H1 (cell line): ENCODE data around the gene PNMA6E. TPM values are rescaled to one million over a fixed set of nuclear protein-coding genes. Genes with fewer than 3 reads are reported as not detected.
A peak's percentile ranks its signal among the peaks of the same experiment; 100 is the strongest.

Experiments used
- CTCF ChIA-PET: fragments of 300-600 bp; sonication (Branson Sonifier 250); formaldehyde crosslinking; loops from one replicate; lab custom pipeline; 2021; ENCODE audit not compliant: partially characterized antibody; lab: Charles Lee
- POLR2A ChIA-PET: fragments of 300-600 bp; sonication (Branson Sonifier 250); formaldehyde crosslinking; loops from one replicate; lab custom pipeline; 2021; ENCODE audit warnings: inconsistent platforms; ENCODE audit not compliant: partially characterized antibody; lab: Charles Lee
- DNase-seq, 2 experiments: peaks; one replicate each; pipeline versions ENCODE4 v3.0.0 to v3.0.0-alpha.2; 2010 to 2022; ENCODE audit warnings: low spot score in 2 of 2, low read depth in 1 of 2, mixed read lengths in 1 of 2
- FAIRE-seq: peaks from 2 replicates; lab custom pipeline; 2011; peaks lifted over from hg19 to GRCh38; lab: Jason Lieb, UNC
- H2AFZ ChIP-seq: 2 replicates; pipeline ENCODE4 v1.8.1; 2012; ENCODE audit warnings: low read length, inconsistent platforms
- H2AK5ac ChIP-seq: 2 replicates; pipeline ENCODE4 v1.6.1; 2013; ENCODE audit warnings: low read depth, low read length
- H2BK120ac ChIP-seq: replicated peaks from 2 replicates; pipeline ENCODE3; 2013; ENCODE audit warnings: low read depth, low read length, inconsistent platforms
- H2BK12ac ChIP-seq: 2 replicates; pipeline ENCODE4 v1.6.1; 2013; ENCODE audit warnings: low read depth, low read length
- H2BK15ac ChIP-seq: 2 replicates; pipeline ENCODE4 v1.6.1; 2013; ENCODE audit warnings: low read length
- H2BK20ac ChIP-seq: 2 replicates; pipeline ENCODE4 v1.6.1; 2013; ENCODE audit warnings: low read length
- H2BK5ac ChIP-seq: 2 replicates; pipeline ENCODE4 v1.6.1; 2013; ENCODE audit warnings: low read depth, low read length
- H3K14ac ChIP-seq: 2 replicates; pipeline ENCODE4 v1.6.1; 2013; ENCODE audit warnings: inconsistent platforms; ENCODE audit not compliant: insufficient read length
- H3K18ac ChIP-seq: 2 replicates; pipeline ENCODE4 v1.6.1; 2013; ENCODE audit warnings: low read length; ENCODE audit errors: extremely low read depth
- H3K23ac ChIP-seq: 2 replicates; pipeline ENCODE4 v1.6.1; 2013; ENCODE audit warnings: inconsistent platforms; ENCODE audit not compliant: insufficient read length
- H3K23me2 ChIP-seq: 2 replicates; pipeline ENCODE4 v1.6.1; 2013; ENCODE audit warnings: low read depth, low read length
- H3K27ac ChIP-seq: 2 replicates; pipeline ENCODE4 v1.6.1; 2011; ENCODE audit warnings: low read depth, low read length, inconsistent platforms
- H3K27me3 ChIP-seq, 4 experiments: replicated peaks in 1 of 4; 1 replicate in 1 of 4; 2 replicates in 3 of 4; pipeline versions ENCODE4 v1.6.1 to v1.8.1; 2011 to 2013; ENCODE audit warnings: low read length in 3 of 4, mild to moderate bottlenecking in 3 of 4, inconsistent platforms in 2 of 4, mixed read lengths in 2 of 4, moderate library complexity in 1 of 4; ENCODE audit not compliant: control insufficient read depth in 3 of 4, insufficient read depth in 3 of 4; ENCODE audit errors: extremely low read depth in 1 of 4
- H3K36me3 ChIP-seq, 4 experiments: 2 replicates each; pipeline versions ENCODE4 v1.6.1 to v1.8.1; 2011 to 2013; ENCODE audit warnings: mild to moderate bottlenecking in 4 of 4, low read length in 3 of 4, moderate library complexity in 2 of 4, control low read depth in 1 of 4, inconsistent platforms in 1 of 4; ENCODE audit not compliant: insufficient read depth in 4 of 4, control insufficient read depth in 2 of 4
- H3K4ac ChIP-seq: replicated peaks from 2 replicates; pipeline ENCODE3; 2013; ENCODE audit warnings: low read length, low read depth, mixed read lengths, inconsistent platforms; ENCODE audit not compliant: insufficient read length
- H3K4me1 ChIP-seq, 4 experiments: replicated peaks in 1 of 4; 1 replicate in 1 of 4; 2 replicates in 3 of 4; pipeline versions ENCODE4 v1.6.1 to v1.8.1; 2011 to 2013; ENCODE audit warnings: low read length in 3 of 4, inconsistent platforms in 2 of 4, mixed read lengths in 1 of 4; ENCODE audit not compliant: insufficient read depth in 4 of 4, control insufficient read depth in 3 of 4
- H3K4me2 ChIP-seq, 2 experiments: 2 replicates each; pipeline versions ENCODE4 v1.6.1 to v1.8.1; 2011 to 2013; ENCODE audit warnings: low read depth in 2 of 2, low read length in 2 of 2, control low read depth in 1 of 2, inconsistent platforms in 1 of 2, mild to moderate bottlenecking in 1 of 2; ENCODE audit not compliant: insufficient read depth in 1 of 2
- H3K4me3 ChIP-seq, 4 experiments: fragments of 200-600, 300-600 bp in 1 of 4; sonication (generic), shearing (Covaris generic), sonication (Bioruptor Twin) in 1 of 4; 2 replicates each; pipeline versions ENCODE4 v1.5.1 to v1.8.1; 2011 to 2016; ENCODE audit warnings: low read length in 4 of 4, low read depth in 3 of 4, control low read depth in 2 of 4, inconsistent platforms in 2 of 4, mild to moderate bottlenecking in 2 of 4, mixed read lengths in 1 of 4, moderate library complexity in 1 of 4; ENCODE audit not compliant: insufficient read depth in 2 of 4; ENCODE audit errors: extremely low read depth in 1 of 4
- H3K56ac ChIP-seq: replicated peaks from 2 replicates; pipeline ENCODE3; 2013; ENCODE audit warnings: low read depth, mild to moderate bottlenecking, mixed read lengths, low read length, inconsistent platforms; ENCODE audit not compliant: insufficient read length
- H3K79me1 ChIP-seq: 2 replicates; pipeline ENCODE4 v1.6.1; 2013; ENCODE audit warnings: low read depth, low read length, control low read depth
- H3K79me2 ChIP-seq, 2 experiments: 2 replicates each; pipeline versions ENCODE4 v1.6.1 to v1.8.1; 2012 to 2013; ENCODE audit warnings: low read length in 2 of 2, mild to moderate bottlenecking in 2 of 2, inconsistent platforms in 1 of 2; ENCODE audit not compliant: insufficient read depth in 2 of 2, control insufficient read depth in 1 of 2
- H3K9ac ChIP-seq, 4 experiments: replicated peaks in 1 of 4; 1 replicate in 1 of 4; 2 replicates in 3 of 4; pipeline versions ENCODE4 v1.6.1 to v1.8.1; 2011 to 2013; ENCODE audit warnings: low read depth in 3 of 4, low read length in 3 of 4, control low read depth in 2 of 4, mild to moderate bottlenecking in 2 of 4, moderate library complexity in 2 of 4, inconsistent platforms in 1 of 4; ENCODE audit errors: extremely low read depth in 1 of 4
- H3K9me3 ChIP-seq, 2 experiments: 2 replicates each; pipeline versions ENCODE4 v1.6.1 to v1.8.1; 2012 to 2013; ENCODE audit warnings: mild to moderate bottlenecking in 2 of 2, moderate library complexity in 2 of 2, control low read depth in 1 of 2, inconsistent platforms in 1 of 2, low read depth in 1 of 2, low read length in 1 of 2, mixed read lengths in 1 of 2; ENCODE audit not compliant: insufficient read depth in 2 of 2
- H4K20me1 ChIP-seq, 2 experiments: replicated peaks in 1 of 2; 2 replicates each; pipeline versions ENCODE3 to v1.8.1; 2011 to 2013; ENCODE audit warnings: inconsistent platforms in 2 of 2, low read length in 2 of 2, mild to moderate bottlenecking in 1 of 2; ENCODE audit not compliant: insufficient read depth in 2 of 2, control insufficient read depth in 1 of 2
- H4K5ac ChIP-seq: 2 replicates; pipeline ENCODE4 v1.6.1; 2013; ENCODE audit warnings: low read length, low read depth, mixed read lengths, inconsistent platforms; ENCODE audit not compliant: insufficient read length
- H4K8ac ChIP-seq: 2 replicates; pipeline ENCODE4 v1.8.0; 2013; ENCODE audit warnings: mild to moderate bottlenecking, moderate library complexity, low read length, inconsistent platforms; ENCODE audit not compliant: insufficient read depth; ENCODE audit errors: extremely low read depth
- H4K91ac ChIP-seq: replicated peaks from 2 replicates; pipeline ENCODE3; 2013; ENCODE audit warnings: low read length, mixed read lengths, inconsistent platforms; ENCODE audit not compliant: insufficient read length
- CEBPB ChIP-seq: IDR thresholded peaks from 2 replicates; pipeline ENCODE4 v1.6.1; 2012; ENCODE audit warnings: low read depth, low read length
- RAD21 ChIP-seq, 2 experiments: IDR thresholded peaks in 1 of 2; conservative IDR thresholded peaks in 1 of 2; 2 replicates each; pipeline ENCODE4 v1.6.1; 2011; ENCODE audit warnings: low read depth in 2 of 2, low read length in 2 of 2, improper control_type of control experiment in 1 of 2, inconsistent platforms in 1 of 2, mild to moderate bottlenecking in 1 of 2, moderate library complexity in 1 of 2
- SIN3A ChIP-seq, 2 experiments: IDR thresholded peaks in 1 of 2; conservative IDR thresholded peaks in 1 of 2; 2 replicates each; pipeline ENCODE4 v1.6.1; 2011 to 2012; ENCODE audit warnings: low read length in 2 of 2, improper control_type of control experiment in 1 of 2, low read depth in 1 of 2, mild to moderate bottlenecking in 1 of 2
- WGBS, 2 experiments: shearing (Covaris generic) in 1 of 2; methylation state at CpG; one replicate each; pipeline versions ENCODE4 v1.1.6 to v1.1.7; 2013 to 2015; ENCODE audit warnings: low lambda C conversion rate in 2 of 2, mixed read lengths in 2 of 2, inconsistent platforms in 1 of 2, low coverage in 1 of 2, missing lambda C conversion rate in 1 of 2; ENCODE audit not compliant: insufficient replicate concordance in 2 of 2, insufficient coverage in 1 of 2, insufficient read length in 1 of 2; ENCODE audit errors: extremely low coverage in 1 of 2, missing lambda C conversion rate in 1 of 2; 5-methylcytosine and 5-hydroxymethylcytosine counted together
- polyA plus RNA-seq, 7 experiments: library from polyadenylated mRNA; depleted of rRNA in 3 of 7; stranded (reverse) in 5 of 7; unstranded in 2 of 7; fragments of >200 nt in 5 of 7; fragments of 200-250 nt in 2 of 7; gene quantifications; 1 replicate in 5 of 7; 2 replicates in 1 of 7; 4 replicates in 1 of 7; pipeline versions ENCODE4 v1.2.1 to v1.2.3, GENCODE V29; 2011 to 2013; ENCODE audit warnings: missing spikeins in 2 of 7, mixed read lengths in 2 of 7
- total RNA-seq: library from RNA; stranded (reverse); fragmentation: NEBNext Ultra II Directional; extraction: Animal tissue kit (Norgen Biotek cat#: 25700); gene quantifications from 2 replicates; pipeline ENCODE4 v1.2.1, GENCODE V29; 2021
- TF ChIP-seq, protein P1 (sequence below), 3 experiments: IDR thresholded peaks; 1 replicate in 2 of 3; 2 replicates in 1 of 3; pipeline versions ENCODE4 v1.5.1 to v1.6.1; 2011; ENCODE audit warnings: low read length in 3 of 3, mild to moderate bottlenecking in 3 of 3, inconsistent platforms in 2 of 3, low read depth in 1 of 3, moderate library complexity in 1 of 3; ENCODE audit not compliant: insufficient read depth in 1 of 3; ENCODE audit errors: control extremely low read depth in 1 of 3

Gene PNMA6E
- total and polyA plus RNA-seq, 2 of the 8 experiments (the other 6 are each of a cell fraction or from before 2014, with no cell fraction given) = not detected

DNA sequence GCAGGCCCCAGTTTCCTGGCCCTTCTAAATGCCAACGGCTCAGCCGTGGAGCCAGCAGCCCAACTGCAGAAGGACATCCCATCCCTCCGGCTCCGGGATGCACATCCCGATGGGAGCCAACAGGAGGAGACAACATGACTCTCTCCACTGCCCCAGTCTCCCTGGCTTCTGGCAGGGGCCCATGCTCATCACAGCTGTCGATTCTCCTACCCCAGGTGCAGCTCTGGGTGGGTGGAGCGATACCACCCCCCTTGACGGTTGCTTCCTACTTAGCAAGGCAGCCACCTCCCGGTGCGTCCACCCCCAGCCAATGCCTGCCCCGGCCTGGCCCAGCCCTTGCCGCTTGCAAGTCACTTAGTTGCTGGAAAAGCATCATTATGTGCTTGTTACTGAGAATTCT, 47.7 kb downstream of the PNMA6E start:
- H3K4me3 ChIP-seq = no peak overlapping the region
- no peak overlapping the region for H3K27ac ChIP-seq
- ChIA-PET POLR2A (interaction anchor here (1.0 to 1.7 kb wide), 2 partner anchors 12 to 13 kb away, joined by 3 to 4 read pairs; no protein-coding TSS in a partner anchor), CTCF (interaction anchor here (0.6 to 3.1 kb wide), 9 partner anchors 8 to 153 kb away, joined by 3 to 8 read pairs (median 5); partner anchors contain the start of gene ZNF275)
- no peak overlapping the region for H3K18ac ChIP-seq
- DNase-seq = no peak
- no peak overlapping the region for H4K5ac ChIP-seq
- H2BK15ac ChIP-seq = no peak overlapping the region
- no peak overlapping the region for H3K23ac ChIP-seq
- no peaks in the 10 kb centered on the region for H3K79me2 ChIP-seq
- H3K9me3 ChIP-seq = peaks cover 7 to 16% of the 10 kb centered on the region in 2 experiments; a peak in 3 of 4 replicates
- H4K8ac ChIP-seq = no peak overlapping the region
- H3K4me2 ChIP-seq = no peak overlapping the region
- no peak overlapping the region for H4K91ac ChIP-seq
- H3K4me1 ChIP-seq = peaks cover 0 to 2% (median 0%) of the 10 kb centered on the region in 4 experiments; a peak in 1 of 7 replicates
- H2AFZ ChIP-seq = no peak overlapping the region
- no peaks in the 10 kb centered on the region for H4K20me1 ChIP-seq
- no peak overlapping the region for H3K9ac ChIP-seq
- 95% methylated on average over 4 of the region's 12 CpGs; no CpG with 5 or more reads in 1 of the 2 experiments for WGBS, 2 experiments
- FAIRE-seq = peak; percentile 86
- no peaks in the 10 kb centered on the region for H3K27me3 ChIP-seq
- H2BK12ac ChIP-seq = no peak overlapping the region
- H3K23me2 ChIP-seq = no peaks in the 10 kb centered on the region
- H2BK5ac ChIP-seq = no peak overlapping the region
- no peaks in the 10 kb centered on the region for H3K79me1 ChIP-seq
- no peak overlapping the region for H2BK120ac ChIP-seq
- no peak overlapping the region for H3K56ac ChIP-seq
- peaks cover 0 to 8% (median under 1%) of the 10 kb centered on the region in 4 experiments; a peak in 2 of 8 replicates for H3K36me3 ChIP-seq
- H2AK5ac ChIP-seq = no peak overlapping the region
- TF ChIP-seq CEBPB (no peak), SIN3A (conservative IDR thresholded peaks at IDR 0.05 in 1 of 2, IDR thresholded peaks at IDR 0.05 in 1 of 2; ENCODE audit: low read depth in 1 of 2, low read length in 2 of 2) (no peak), RAD21 (IDR thresholded peaks at IDR 0.05 in 1 of 2, conservative IDR thresholded peaks at IDR 0.05 in 1 of 2; ENCODE audit: low read depth in 2 of 2, low read length in 2 of 2) (peak in 1 of 2 experiments; percentile 38; a peak in 2 of 4 replicates)
- TF ChIP-seq, protein P1, sequence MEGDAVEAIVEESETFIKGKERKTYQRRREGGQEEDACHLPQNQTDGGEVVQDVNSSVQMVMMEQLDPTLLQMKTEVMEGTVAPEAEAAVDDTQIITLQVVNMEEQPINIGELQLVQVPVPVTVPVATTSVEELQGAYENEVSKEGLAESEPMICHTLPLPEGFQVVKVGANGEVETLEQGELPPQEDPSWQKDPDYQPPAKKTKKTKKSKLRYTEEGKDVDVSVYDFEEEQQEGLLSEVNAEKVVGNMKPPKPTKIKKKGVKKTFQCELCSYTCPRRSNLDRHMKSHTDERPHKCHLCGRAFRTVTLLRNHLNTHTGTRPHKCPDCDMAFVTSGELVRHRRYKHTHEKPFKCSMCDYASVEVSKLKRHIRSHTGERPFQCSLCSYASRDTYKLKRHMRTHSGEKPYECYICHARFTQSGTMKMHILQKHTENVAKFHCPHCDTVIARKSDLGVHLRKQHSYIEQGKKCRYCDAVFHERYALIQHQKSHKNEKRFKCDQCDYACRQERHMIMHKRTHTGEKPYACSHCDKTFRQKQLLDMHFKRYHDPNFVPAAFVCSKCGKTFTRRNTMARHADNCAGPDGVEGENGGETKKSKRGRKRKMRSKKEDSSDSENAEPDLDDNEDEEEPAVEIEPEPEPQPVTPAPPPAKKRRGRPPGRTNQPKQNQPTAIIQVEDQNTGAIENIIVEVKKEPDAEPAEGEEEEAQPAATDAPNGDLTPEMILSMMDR (IDR thresholded peaks at IDR 0.05; ENCODE audit: control extremely low read depth in 1 of 3, insufficient read depth in 1 of 3, low read depth in 1 of 3, low read length in 3 of 3) = peak in 1 of 3 experiments; percentile 30; a peak in 1 of 4 replicates
- no peak overlapping the region for H3K4ac ChIP-seq
- no peak overlapping the region for H2BK20ac ChIP-seq
- no peak overlapping the region for H3K14ac ChIP-seq
